BE2C (cell line): Measurements from ENCODE around the gene SHISA6.

ENCODE experiments used
- DNase-seq: peaks from one replicate; pipeline ENCODE4 v3.0.0-alpha.2; 2020
- H3K27me3 ChIP-seq: fragments of 250-450 bp; sonication (Bioruptor Pico); 2 replicates; pipeline ENCODE4 v1.5.1; 2020; ENCODE audit warnings: mild to moderate bottlenecking
- H3K36me3 ChIP-seq: fragments of 250-450 bp; sonication (Bioruptor Pico); 2 replicates; pipeline ENCODE4 v1.5.1; 2020; ENCODE audit warnings: mild to moderate bottlenecking
- H3K4me1 ChIP-seq: fragments of 250-450 bp; sonication (Bioruptor Pico); 2 replicates; pipeline ENCODE4 v1.5.1; 2020
- H3K4me3 ChIP-seq: 2 replicates; pipeline ENCODE4 v1.5.1; 2011; ENCODE audit warnings: low read depth, low read length
- H3K9me3 ChIP-seq: fragments of 250-450 bp; sonication (Bioruptor Pico); 2 replicates; pipeline ENCODE4 v1.5.1; 2020
- CTCF ChIP-seq: IDR thresholded peaks from 2 replicates; pipeline ENCODE4 v1.5.1; 2012; ENCODE audit warnings: mild to moderate bottlenecking, low read depth, low read length

The SHISA6 gene

GRCh38 chr17:11545002-11545401 lies 304.0 kb downstream of the SHISA6 start:
- no peaks in the 10 kb centered on the region for H3K4me1 ChIP-seq
- H3K9me3 ChIP-seq: no peaks in the 10 kb centered on the region
- no peaks in the 10 kb centered on the region for H3K27me3 ChIP-seq
- H3K4me3 ChIP-seq: no peak overlapping the region
- no peak for DNase-seq
- no peaks in the 10 kb centered on the region for H3K36me3 ChIP-seq
- no peak for TF ChIP-seq CTCF

- no peak for TF ChIP-seq CTCF
- H3K27me3 ChIP-seq: no peaks in the 10 kb centered on the region
- H3K36me3 ChIP-seq: no peaks in the 10 kb centered on the region
- no peaks in the 10 kb centered on the region for H3K9me3 ChIP-seq
- H3K4me1 ChIP-seq: no peaks in the 10 kb centered on the region
- H3K4me3 ChIP-seq: no peak overlapping the region
- no peak for DNase-seq
Observed at GRCh38 chr17:11545696-11546095, 304.7 kb downstream of the SHISA6 start.

DNA sequence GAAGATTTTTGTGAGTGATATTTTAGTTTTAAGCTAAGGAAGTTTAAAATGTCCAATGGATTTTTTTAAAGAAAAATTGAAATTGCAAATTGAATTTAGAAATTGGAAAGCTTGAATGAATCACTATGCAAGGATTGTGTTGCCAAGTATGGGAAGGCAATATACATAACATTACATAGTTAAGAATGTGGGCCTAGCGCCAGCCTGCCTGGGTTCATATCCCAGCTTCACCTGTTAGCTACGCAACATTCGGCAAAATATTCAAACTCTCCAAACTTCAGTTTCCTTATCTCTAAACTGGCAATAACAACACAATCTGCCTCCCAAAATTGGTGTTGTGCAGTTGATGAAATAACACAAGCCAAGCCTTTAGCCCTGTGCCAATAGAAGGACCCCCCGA lies 306.8 kb downstream of the SHISA6 start:
- DNase-seq: no peak
- no peak overlapping the region for H3K4me3 ChIP-seq

DNA sequence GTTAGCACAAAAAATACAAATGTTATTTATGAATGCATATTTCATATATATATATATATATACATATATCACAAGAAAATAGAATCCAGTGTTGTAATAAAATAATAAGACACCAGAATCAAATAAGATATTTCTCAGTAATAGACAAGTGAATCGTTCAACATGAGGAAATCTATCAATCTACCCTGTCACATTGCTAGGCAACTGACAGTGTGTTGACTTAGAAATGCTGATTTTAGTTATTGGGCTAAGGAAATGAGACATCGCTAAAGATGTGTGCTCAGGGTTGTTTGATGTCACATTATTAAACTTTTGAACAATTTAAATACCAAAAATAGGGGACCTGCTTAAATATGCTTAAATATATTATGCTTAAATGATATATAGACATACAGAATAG lies 307.4 kb downstream of the SHISA6 start:
- no peak for DNase-seq
- no peak overlapping the region for H3K4me3 ChIP-seq
- H3K4me1 ChIP-seq: no peaks in the 10 kb centered on the region
- no peak for TF ChIP-seq CTCF
- no peaks in the 10 kb centered on the region for H3K27me3 ChIP-seq
- no peaks in the 10 kb centered on the region for H3K36me3 ChIP-seq
- no peaks in the 10 kb centered on the region for H3K9me3 ChIP-seq

More for the DNA sequence above, 306.8 kb downstream of the SHISA6 start:
- no peaks in the 10 kb centered on the region for H3K27me3 ChIP-seq
- H3K4me1 ChIP-seq: no peaks in the 10 kb centered on the region
- H3K9me3 ChIP-seq: no peaks in the 10 kb centered on the region
- no peaks in the 10 kb centered on the region for H3K36me3 ChIP-seq
- no peak for TF ChIP-seq CTCF

DNA sequence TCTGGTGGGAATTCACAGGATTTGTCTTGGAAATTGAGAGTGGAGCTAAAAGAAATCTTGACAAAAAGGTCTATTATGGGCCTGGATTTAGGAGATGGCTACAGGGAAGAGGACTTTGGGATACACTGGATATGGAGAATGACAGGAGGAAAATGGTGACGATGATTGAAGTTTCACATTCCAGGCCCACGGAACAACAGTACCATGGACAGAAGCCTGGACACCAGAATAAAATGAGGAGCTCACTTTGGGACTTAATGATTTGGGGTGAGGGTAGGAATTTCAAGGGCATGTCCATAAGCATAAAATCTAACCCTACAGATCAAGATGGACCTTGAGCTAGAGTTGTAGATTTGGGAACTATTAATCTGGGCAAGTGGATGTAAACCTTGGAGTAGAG lies 309.4 kb downstream of the SHISA6 start:
- no peaks in the 10 kb centered on the region for H3K4me1 ChIP-seq
- no peak overlapping the region for H3K4me3 ChIP-seq
- TF ChIP-seq CTCF: no peak
- no peak for DNase-seq
- H3K9me3 ChIP-seq: no peaks in the 10 kb centered on the region
- no peaks in the 10 kb centered on the region for H3K27me3 ChIP-seq
- no peaks in the 10 kb centered on the region for H3K36me3 ChIP-seq

- Histone ChIP-seq H3K4me1 (no peaks in the 10 kb centered on the region), H3K27me3 (no peaks in the 10 kb centered on the region), H3K4me3 (no peak overlapping the region), H3K9me3 (no peaks in the 10 kb centered on the region), H3K36me3 (no peaks in the 10 kb centered on the region)
- DNase-seq: no peak
- TF ChIP-seq CTCF: no peak
Observed at GRCh38 chr17:11551442-11551841, 310.4 kb downstream of the SHISA6 start.
